GM23248 (cell line): ENCODE results near the gene ADPGK. TPM values are rescaled to one million over a fixed set of nuclear protein-coding genes. Genes with fewer than 3 reads are reported as not detected.

ENCODE experiments used
- DNase-seq: peaks from one replicate; pipeline ENCODE4 v3.0.0-alpha.2; 2015
- H2AFZ ChIP-seq: fragments of 200-600 bp; sonication (generic); 2 replicates; pipeline ENCODE4 v1.6.1; 2016; ENCODE audit warnings: antibody characterized with exemption
- H3F3A ChIP-seq: fragments of 200-600 bp; sonication (generic); 2 replicates; pipeline ENCODE4 v1.6.1; 2016; ENCODE audit warnings: mild to moderate bottlenecking, antibody characterized with exemption, mixed run types; ENCODE audit not compliant: insufficient read depth
- H3K27ac ChIP-seq: fragments of 200-600 bp; sonication (generic); 2 replicates; pipeline ENCODE4 v1.5.1; 2016; ENCODE audit warnings: mild to moderate bottlenecking
- H3K27me3 ChIP-seq: fragments of 200-600 bp; sonication (generic); replicated peaks from 2 replicates; pipeline ENCODE4 v1.6.1; 2016; ENCODE audit warnings: mild to moderate bottlenecking; ENCODE audit not compliant: insufficient read depth
- H3K36me3 ChIP-seq: fragments of 200-600 bp; sonication (generic); 2 replicates; pipeline ENCODE4 v1.6.1; 2016; ENCODE audit warnings: low read depth, mild to moderate bottlenecking
- H3K4me1 ChIP-seq: fragments of 200-600 bp; sonication (generic); 2 replicates; pipeline ENCODE4 v1.6.1; 2016; ENCODE audit warnings: mild to moderate bottlenecking; ENCODE audit not compliant: insufficient read depth
- H3K4me2 ChIP-seq: fragments of 200-600 bp; sonication (generic); one replicate; pipeline ENCODE4 v1.6.1; 2016; ENCODE audit warnings: mild to moderate bottlenecking; ENCODE audit not compliant: unreplicated experiment
- H3K4me3 ChIP-seq: fragments of 200-600 bp; sonication (generic); 2 replicates; pipeline ENCODE4 v1.5.1; 2016; ENCODE audit warnings: mild to moderate bottlenecking
- H3K79me2 ChIP-seq: fragments of 200-600 bp; sonication (generic); 2 replicates; pipeline ENCODE4 v1.6.1; 2016; ENCODE audit warnings: mild to moderate bottlenecking; ENCODE audit not compliant: insufficient read depth
- H3K9ac ChIP-seq: fragments of 200-600 bp; sonication (generic); 2 replicates; pipeline ENCODE4 v1.6.1; 2016; ENCODE audit warnings: mild to moderate bottlenecking
- H3K9me2 ChIP-seq: fragments of 200-600 bp; sonication (generic); 2 replicates; pipeline ENCODE4 v1.6.1; 2016; ENCODE audit warnings: mixed run types, mild to moderate bottlenecking, moderate library complexity; ENCODE audit not compliant: insufficient read depth
- H3K9me3 ChIP-seq: fragments of 200-600 bp; sonication (generic); one replicate; pipeline ENCODE4 v1.6.1; 2017; ENCODE audit warnings: low read depth
- H4K20me1 ChIP-seq: fragments of 200-600 bp; sonication (generic); 2 replicates; pipeline ENCODE4 v1.6.0; 2016; ENCODE audit not compliant: insufficient read depth
- EZH2 ChIP-seq: fragments of 200-600 bp; sonication (generic); IDR thresholded peaks from 2 replicates; pipeline ENCODE4 v1.6.1; 2018; ENCODE audit warnings: antibody characterized with exemption, mild to moderate bottlenecking; ENCODE audit not compliant: insufficient read depth, poor library complexity, severe bottlenecking
- EZH2phosphoT487 ChIP-seq: fragments of 200-600 bp; sonication (generic); IDR thresholded peaks from 2 replicates; pipeline ENCODE4 v1.6.1; 2018; ENCODE audit warnings: antibody characterized with exemption, moderate library complexity, mild to moderate bottlenecking, low read depth; ENCODE audit not compliant: insufficient read depth
- WGBS, 2 experiments: methylation state at CpG; one replicate each; pipeline ENCODE4 v1.1.6; 2015 to 2017; ENCODE audit warnings: low lambda C conversion rate in 2 of 2, low coverage in 1 of 2; ENCODE audit errors: missing lambda C conversion rate in 2 of 2; 5-methylcytosine and 5-hydroxymethylcytosine counted together
- in situ Hi-C: fragments of 300-500 bp; cut with MboI; formaldehyde crosslinking; loops from 2 replicates; pipeline ENCODE4 v1.15.0; 2020
- polyA plus RNA-seq: library from polyadenylated mRNA; unstranded; fragments of >200 nt; fragmentation: Nextera tagmentation; extraction: Ambion mirVana; gene quantifications from 2 replicates; pipeline ENCODE4 v1.2.1, GENCODE V29; 2016
- total RNA-seq: library from RNA; depleted of rRNA; stranded (reverse); fragments of >200 nt; shearing (Covaris generic); gene quantifications from 2 replicates; pipeline ENCODE4 v1.2.3, GENCODE V29; 2014

Gene ADPGK
- total and polyA plus RNA-seq, 2 experiments from 2014 or later = 50.5 to 66.6 TPM

GRCh38 chr15:72771329-72771725 is 12.2 kb downstream of the ADPGK start:
- no peak for DNase-seq
- H3K27ac ChIP-seq = no peak overlapping the region
- H3K9me2 ChIP-seq = no peaks in the 10 kb centered on the region
- no peaks in the 10 kb centered on the region for H3F3A ChIP-seq
- no peak for TF ChIP-seq EZH2phosphoT487
- no peak for TF ChIP-seq EZH2
- in situ Hi-C loops = no loop called here
- H3K4me2 ChIP-seq = no peak overlapping the region
- H3K9me3 ChIP-seq = no peaks in the 10 kb centered on the region
- H3K27me3 ChIP-seq = no peaks in the 10 kb centered on the region
- 94 to 100% methylated on average over 1 of the region's 1 CpG for WGBS, 2 experiments
- H4K20me1 ChIP-seq = no peaks in the 10 kb centered on the region
- H3K4me1 ChIP-seq = no peaks in the 10 kb centered on the region
- no peak overlapping the region for H2AFZ ChIP-seq
- no peak overlapping the region for H3K9ac ChIP-seq
- H3K79me2 ChIP-seq = peaks cover 83% of the 10 kb centered on the region
- peaks cover 41% of the 10 kb centered on the region for H3K36me3 ChIP-seq
- H3K4me3 ChIP-seq = no peak overlapping the region

GRCh38 chr15:72770673-72771328 is 12.8 kb downstream of the ADPGK start:
- Histone ChIP-seq H4K20me1 (no peaks in the 10 kb centered on the region), H3K79me2 (peaks cover 83% of the 10 kb centered on the region), H3K36me3 (peaks cover 47% of the 10 kb centered on the region), H3K27me3 (no peaks in the 10 kb centered on the region), H3K4me2 (no peak overlapping the region), H3K9ac (no peak overlapping the region), H2AFZ (no peak overlapping the region), H3F3A (no peaks in the 10 kb centered on the region), H3K27ac (no peak overlapping the region), H3K9me3 (no peaks in the 10 kb centered on the region), H3K9me2 (no peaks in the 10 kb centered on the region), H3K4me3 (no peak overlapping the region), H3K4me1 (no peaks in the 10 kb centered on the region)
- TF ChIP-seq EZH2 = no peak
- peak; percentile 16 for DNase-seq
- WGBS, 2 experiments = 85 to 92% methylated on average over 6 of the region's 6 CpGs
- in situ Hi-C loops = no loop called here

GRCh38 chr15:72766780-72767179 is 16.8 kb downstream of the ADPGK start:
- H4K20me1 ChIP-seq = no peaks in the 10 kb centered on the region

GRCh38 chr15:72766025-72766424 is 17.5 kb downstream of the ADPGK start:
- H3K4me1 ChIP-seq = no peaks in the 10 kb centered on the region
- no peak for TF ChIP-seq EZH2
- TF ChIP-seq EZH2phosphoT487 = no peak
- H3K27ac ChIP-seq = no peak overlapping the region
- no peak overlapping the region for H3K4me3 ChIP-seq
- peaks cover 41% of the 10 kb centered on the region for H3K36me3 ChIP-seq
- no peaks in the 10 kb centered on the region for H3F3A ChIP-seq
- in situ Hi-C loops = no loop called here
- no peak overlapping the region for H3K4me2 ChIP-seq
- no peak overlapping the region for H3K9ac ChIP-seq
- H3K79me2 ChIP-seq = peaks cover 92% of the 10 kb centered on the region
- no peaks in the 10 kb centered on the region for H3K9me2 ChIP-seq
- DNase-seq = no peak
- no peaks in the 10 kb centered on the region for H4K20me1 ChIP-seq
- no peak overlapping the region for H2AFZ ChIP-seq
- no peaks in the 10 kb centered on the region for H3K9me3 ChIP-seq
- WGBS, 2 experiments = 97 to 100% methylated on average over 2 of the region's 2 CpGs
- H3K27me3 ChIP-seq = no peaks in the 10 kb centered on the region

More at GRCh38 chr15:72766780-72767179, 16.8 kb downstream of the ADPGK start:
- Histone ChIP-seq H2AFZ (no peak overlapping the region), H3K36me3 (peaks cover 48% of the 10 kb centered on the region), H3K79me2 (peaks cover 86% of the 10 kb centered on the region), H3K9me3 (no peaks in the 10 kb centered on the region), H3K27me3 (no peaks in the 10 kb centered on the region), H3K4me3 (no peak overlapping the region), H3F3A (no peaks in the 10 kb centered on the region), H3K9ac (no peak overlapping the region), H3K9me2 (no peaks in the 10 kb centered on the region), H3K27ac (no peak overlapping the region), H3K4me2 (no peak overlapping the region), H3K4me1 (no peaks in the 10 kb centered on the region)
- in situ Hi-C loops = no loop called here
- DNase-seq = no peak
- TF ChIP-seq EZH2 (no peak), EZH2phosphoT487 (no peak)
- 98 to 100% methylated on average over 2 of the region's 2 CpGs for WGBS, 2 experiments

GRCh38 chr15:72764656-72765055 is 18.9 kb downstream of the ADPGK start:
- TF ChIP-seq EZH2phosphoT487 (no peak), EZH2 (no peak)
- H3K27ac ChIP-seq = no peak overlapping the region
- no peak overlapping the region for H3K9ac ChIP-seq
- no peaks in the 10 kb centered on the region for H3K9me2 ChIP-seq
- no peaks in the 10 kb centered on the region for H3K9me3 ChIP-seq
- H2AFZ ChIP-seq = no peak overlapping the region
- H3K27me3 ChIP-seq = no peaks in the 10 kb centered on the region
- H3K79me2 ChIP-seq = peaks cover 87% of the 10 kb centered on the region
- H3K36me3 ChIP-seq = peaks cover 45% of the 10 kb centered on the region
- in situ Hi-C loops = no loop called here
- no peak overlapping the region for H3K4me3 ChIP-seq
- H3K4me1 ChIP-seq = no peaks in the 10 kb centered on the region
- no peak overlapping the region for H3K4me2 ChIP-seq
- 94 to 99% methylated on average over 3 of the region's 3 CpGs for WGBS, 2 experiments
- H3F3A ChIP-seq = peaks cover 4% of the 10 kb centered on the region
- H4K20me1 ChIP-seq = no peaks in the 10 kb centered on the region
- peak; percentile 9 for DNase-seq
